HG03135 (cell line): ENCODE data around the gene IRF8.
"Not testable (repeated sequence)": the region's sequence is repeated elsewhere in the genome, so short reads cannot be mapped to it uniquely, and the experiment has no call there.

Source experiments
- ATAC-seq: cut with Tn5 transposase; IDR thresholded peaks from one replicate; pipeline ENCODE4 v1.9.1; 2021; ENCODE audit warnings: mild to moderate bottlenecking, moderate library complexity; ENCODE audit not compliant: unreplicated experiment

IRF8 gene, protein sequence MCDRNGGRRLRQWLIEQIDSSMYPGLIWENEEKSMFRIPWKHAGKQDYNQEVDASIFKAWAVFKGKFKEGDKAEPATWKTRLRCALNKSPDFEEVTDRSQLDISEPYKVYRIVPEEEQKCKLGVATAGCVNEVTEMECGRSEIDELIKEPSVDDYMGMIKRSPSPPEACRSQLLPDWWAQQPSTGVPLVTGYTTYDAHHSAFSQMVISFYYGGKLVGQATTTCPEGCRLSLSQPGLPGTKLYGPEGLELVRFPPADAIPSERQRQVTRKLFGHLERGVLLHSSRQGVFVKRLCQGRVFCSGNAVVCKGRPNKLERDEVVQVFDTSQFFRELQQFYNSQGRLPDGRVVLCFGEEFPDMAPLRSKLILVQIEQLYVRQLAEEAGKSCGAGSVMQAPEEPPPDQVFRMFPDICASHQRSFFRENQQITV

DNA sequence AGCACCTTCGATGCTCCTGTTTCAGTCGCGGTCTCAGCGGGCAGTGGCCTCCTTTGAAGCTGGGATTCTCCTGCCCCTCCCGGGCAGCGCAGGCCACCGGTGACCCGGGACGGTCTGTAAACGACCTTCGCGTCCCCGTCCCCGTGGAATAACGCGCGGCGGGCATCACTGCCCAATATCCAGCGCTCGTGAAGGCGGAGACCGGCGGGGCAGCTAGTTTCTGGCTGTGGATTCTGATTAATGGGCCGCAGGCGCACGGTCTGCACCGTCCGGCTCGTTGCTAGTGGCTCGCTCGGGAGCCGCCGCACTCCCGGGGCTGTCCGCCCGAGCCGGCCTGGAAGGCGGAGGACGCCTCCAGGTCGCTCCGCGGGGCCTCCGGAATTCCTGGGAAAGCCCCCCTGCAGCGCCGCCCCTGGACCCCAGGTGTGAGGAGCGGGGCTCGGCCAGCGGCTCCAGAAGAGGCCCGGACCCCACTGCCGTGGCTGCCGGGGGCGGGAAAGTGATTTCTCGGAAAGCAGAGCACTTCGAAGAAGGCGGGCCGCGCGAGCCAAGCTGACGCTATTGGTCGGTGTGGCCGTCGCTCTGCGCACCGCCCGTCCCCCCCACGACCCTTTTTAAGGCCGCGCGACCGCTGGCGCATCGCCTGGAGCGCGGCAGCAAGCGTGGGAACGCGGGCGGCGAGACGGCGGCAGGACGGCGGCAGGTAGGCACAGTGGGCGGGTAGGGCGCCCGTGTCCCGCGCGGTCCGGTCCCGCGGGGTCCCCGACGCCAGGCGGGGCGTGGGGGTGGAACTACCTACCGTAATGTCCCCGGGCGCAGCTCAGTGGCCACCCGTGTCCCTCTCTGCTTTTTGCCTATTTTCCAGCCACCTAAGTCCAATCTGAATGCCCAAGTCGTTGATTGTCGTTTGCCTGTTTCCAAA lies at the start of gene IRF8:
Gene IRF8 (plus strand): TSS at position 642 of the 922 bp plus-strand sequence. CDS start 3,854 bp downstream, outside the sequence.
- ATAC-seq: peak; percentile 41

DNA sequence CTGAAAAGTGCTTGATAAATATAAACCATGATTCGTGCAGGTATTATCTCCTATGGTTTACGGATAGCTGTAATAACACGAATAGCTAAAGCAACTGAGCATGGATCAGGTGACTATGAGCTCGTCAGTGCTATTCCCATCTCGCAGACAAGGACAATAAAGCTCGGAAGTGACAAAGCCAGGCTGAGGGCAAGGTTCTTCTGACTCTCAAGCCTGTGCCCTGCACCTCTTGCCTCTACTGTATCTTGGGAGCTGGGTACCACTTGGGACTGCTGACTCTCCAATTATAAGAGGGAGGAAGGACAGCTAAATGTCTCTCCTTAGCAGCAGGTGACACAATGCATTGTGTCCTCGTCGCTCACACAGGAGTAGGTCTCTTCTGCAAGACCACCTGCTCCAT lies 49.6 kb upstream of the IRF8 start:
- ATAC-seq: no peak

DNA sequence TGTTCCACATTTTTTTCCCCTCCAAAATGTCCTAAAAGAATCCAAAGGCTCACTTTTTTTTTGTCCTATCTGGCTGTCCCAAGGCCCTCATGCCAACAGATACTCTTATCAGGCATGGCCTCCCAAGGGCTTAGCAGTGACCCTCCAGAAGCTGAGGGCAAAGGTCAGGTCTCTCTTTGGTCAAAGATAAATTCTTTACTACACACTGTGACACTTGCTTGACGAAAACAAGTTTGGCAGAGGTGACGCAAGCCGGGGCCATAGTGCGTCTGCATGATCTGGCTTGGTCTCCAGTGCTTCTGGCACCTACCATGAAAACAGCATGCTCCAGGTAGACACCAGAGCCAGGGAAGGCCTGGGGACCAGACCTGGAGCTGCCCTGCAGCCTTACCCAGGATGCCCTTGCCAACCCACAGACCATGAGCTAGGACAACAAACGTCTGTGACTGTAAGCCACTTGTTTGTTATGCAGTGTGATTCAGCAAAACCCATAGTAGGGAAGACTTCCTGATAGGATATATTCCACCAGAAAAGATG lies 48.5 kb upstream of the IRF8 start:
- ATAC-seq: no peak

DNA sequence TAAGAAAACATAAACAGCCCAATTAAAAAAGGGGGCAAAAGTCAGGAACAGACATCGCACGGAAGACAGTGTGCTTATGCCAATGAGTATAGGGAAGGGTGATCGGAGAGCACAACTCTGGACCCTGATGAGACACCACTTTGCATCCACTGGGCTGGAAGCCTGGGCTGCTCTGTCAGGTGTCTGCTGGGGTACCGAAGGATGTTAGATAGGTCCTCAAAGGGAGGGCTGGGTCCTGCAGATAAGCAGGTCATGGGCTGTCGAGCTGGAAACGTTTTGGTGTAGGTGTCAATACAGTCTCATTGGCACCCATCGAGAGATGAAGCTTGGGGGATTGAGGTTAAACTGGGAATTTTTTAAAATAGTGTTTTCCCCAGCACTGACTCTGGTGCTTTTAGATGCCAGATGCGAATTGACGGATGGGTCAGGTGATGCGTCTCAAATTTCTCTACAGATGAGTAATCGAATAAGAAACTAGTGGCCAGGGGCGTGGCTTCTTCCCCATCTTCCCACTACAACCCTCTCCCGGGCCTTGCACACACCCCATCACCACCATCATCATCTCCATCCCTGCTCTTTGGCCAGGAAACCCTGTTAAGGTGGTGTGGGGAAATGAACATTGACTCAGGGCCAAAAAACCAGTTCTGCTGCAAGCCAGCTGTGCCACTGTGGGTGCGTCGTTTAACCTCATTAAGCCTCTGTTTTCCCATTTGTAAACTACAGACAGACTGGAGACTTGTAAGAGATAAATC lies 47.8 kb upstream of the IRF8 start:
- ATAC-seq: no peak

DNA sequence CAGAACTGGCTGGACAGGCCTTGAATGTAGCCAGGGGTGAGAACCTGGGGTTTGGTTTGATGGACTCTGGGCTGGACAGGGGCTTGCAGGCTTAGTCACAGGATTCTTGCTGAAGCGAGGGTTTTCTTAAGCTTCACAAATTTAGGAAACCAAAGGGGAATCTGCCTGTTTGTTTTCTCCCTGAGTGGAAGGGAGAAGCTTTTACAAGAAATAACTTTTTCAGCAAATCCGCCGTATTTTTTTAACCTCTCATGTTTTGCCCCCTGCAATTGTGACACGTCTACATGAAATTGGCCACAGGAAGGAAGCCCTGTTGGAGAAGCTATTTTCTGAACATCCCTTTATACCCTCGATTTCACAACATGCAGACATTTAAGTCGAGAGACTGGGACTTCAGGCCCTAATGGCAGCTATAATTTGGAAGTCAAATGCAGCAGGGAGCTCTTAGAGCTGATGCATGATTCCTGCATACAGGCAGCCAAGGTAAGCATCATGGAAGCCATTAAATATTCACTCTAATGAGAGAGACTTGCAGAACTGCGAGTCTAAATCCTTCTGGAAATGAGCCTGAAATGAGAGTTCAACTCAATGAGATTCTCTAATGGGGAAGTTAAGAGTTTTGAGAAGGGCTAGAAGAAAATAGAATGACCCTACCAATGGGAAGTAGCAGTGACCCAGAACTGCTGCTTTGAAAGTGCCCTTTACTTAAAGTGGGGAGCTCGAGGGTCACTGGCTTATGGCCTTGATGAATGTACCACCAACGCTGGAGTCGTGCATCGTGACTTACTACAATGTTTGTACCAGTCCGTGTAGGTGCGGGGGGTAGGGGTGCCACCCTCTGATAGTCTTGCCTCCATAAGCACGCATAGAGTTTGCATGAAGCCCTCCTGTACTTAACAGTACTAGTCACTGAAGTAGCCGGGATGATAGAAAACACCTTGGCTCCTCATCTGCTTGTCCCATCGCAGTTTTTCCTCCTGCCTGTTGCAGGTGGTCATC lies 45.1 kb upstream of the IRF8 start:
- ATAC-seq: no peak

DNA sequence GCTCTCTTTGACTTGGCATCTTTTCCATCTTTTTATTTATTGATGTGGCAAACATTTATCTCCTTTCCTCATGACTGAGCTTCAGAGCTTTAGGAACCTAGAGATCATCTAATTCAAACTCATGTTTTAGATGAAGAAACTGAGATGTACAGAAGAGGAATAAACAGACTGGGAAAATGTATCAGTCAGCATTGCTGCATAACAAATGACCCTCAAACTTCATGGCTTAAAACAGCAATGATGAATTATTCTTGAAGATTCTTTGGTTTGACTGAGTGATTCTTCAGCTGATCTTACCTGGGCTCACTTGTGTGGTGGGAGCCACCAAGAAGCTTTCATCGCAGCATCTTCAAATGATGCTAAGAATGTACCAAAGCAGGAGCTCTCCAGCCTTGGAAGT lies 44.0 kb upstream of the IRF8 start:
- ATAC-seq: no peak

DNA sequence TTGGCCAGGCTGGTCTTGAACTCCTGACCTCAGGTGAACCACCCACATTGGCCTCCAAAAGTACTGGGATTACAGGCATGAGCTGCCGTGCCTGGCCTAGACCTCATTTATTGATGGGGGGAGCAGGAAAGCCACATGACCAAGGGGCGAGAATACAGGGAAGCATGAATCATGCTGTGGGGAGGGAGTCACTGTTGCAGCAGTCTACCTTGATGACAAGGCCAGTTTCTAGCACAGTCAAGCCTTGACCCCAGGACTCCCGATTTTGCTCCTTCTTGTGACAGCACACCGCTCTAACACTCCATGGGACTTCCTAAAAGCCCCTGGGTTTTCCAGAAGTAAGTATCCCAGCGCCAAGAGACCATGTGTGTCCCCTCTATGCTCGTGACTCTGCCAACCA lies 42.9 kb upstream of the IRF8 start:
- ATAC-seq: no peak

DNA sequence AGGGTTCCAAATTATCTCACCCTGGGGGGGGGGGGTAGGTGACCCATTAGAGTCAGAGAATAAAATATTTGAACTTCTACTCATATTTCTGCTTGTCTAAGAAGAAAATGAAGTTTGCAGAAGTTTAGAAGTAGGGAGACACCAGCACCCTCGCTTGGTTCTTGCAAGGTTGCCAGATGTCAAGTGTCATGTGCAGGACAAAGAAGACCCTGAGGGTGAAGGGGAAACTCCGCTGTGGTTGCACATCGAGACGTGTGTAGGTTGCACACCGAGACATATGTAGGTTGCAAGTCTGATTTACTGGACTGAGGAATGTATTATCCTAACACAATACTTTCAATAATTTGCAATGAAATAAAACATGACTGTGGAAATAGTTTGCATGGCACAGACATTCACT lies 42.4 kb upstream of the IRF8 start:
- no peak for ATAC-seq

DNA sequence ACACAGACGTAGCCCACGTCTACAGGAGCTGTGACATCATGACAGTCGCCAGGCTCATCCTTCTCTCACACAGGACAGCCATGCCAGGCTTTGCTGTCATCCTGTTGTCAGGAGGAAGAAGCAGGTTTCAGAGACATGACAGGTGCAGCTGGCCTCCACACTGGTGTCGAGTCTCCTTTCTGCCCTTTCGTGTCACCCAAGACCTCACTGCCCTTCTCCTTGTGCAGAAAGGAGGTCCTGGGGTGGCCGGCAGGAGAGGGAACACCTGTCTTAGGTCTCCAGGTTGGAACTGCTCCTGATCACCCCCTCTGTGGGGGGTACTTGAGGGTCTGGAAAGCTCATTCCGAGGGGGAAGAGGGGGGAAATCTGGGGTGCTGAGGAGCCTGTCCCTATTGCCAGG lies 41.6 kb upstream of the IRF8 start:
- no peak for ATAC-seq

DNA sequence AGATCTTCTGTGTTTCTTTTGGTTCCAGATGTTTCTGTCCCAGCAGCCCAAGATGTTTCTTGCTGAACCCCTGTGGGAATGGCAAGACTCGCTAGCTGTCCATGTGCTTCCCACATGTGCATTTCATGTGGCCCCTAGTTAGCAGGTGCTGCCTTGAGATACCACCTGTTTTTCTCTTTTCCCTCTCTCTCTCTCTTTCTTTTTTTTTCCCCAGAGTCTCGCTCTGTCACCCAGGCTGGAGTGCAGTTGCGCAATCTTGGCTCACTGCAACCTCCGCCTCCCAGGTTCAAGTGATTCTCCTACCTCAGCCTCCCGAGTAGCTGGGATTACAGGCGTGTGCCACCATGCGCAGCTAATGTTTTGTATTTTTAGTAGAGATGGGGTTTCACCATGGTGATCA lies 40.4 kb upstream of the IRF8 start:
- ATAC-seq: not testable (repeated sequence)

DNA sequence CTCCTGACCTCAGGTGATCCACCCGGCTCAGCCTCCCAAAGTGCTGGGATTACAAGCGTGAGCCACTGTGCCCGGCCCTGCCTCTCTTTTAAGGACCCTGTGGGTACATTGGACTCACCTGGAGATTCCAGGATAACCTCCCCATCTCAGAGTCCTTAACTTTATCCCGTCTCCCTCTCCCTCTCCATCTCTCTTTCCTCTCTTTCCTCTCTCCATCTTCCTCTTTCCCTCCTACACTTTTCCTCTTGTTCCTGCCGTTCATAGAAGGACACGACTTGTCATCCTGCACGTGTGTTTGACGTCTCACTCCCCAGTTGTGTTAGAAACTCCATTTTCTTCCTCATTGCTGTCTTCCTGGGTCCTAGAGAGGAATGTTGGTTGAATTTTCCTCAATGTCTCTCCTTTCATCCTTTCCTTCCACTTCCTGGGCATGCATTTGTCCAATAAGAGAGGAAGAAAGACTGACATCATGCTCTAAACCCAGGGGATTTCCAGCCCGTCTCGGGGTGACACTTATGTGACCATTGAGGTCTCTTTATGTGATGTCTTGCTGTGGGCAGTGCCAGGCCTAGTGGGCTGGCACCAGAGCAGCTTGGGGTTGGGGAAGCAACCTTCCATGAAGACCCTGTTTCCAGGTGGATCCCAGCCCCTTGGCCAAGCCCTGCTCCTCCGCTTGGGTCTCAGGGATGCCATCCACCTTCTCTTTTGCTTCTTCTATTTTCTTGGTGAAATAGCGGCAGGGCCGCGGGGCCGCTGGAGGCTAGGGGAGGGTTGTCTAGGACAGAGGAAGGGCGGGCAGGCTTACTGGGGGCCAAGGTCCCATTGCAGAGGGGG lies 39.8 kb upstream of the IRF8 start:
- no peak for ATAC-seq

DNA sequence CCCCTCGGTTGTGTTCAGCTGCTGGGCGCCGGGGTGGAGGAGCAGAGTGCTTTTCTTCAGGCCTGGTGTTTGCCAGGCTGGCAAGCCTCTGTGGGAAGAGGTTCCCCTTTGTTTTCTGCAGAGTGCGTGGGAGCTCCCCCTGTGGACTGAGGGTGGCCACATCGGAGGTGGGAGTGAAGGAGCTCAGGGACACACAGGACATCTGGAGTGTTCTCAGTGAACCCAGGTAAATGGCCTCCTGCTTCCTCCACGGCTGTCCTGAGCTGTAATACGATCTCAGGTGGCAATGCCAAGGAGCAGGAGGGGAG lies 39.2 kb upstream of the IRF8 start:
- ATAC-seq: no peak

DNA sequence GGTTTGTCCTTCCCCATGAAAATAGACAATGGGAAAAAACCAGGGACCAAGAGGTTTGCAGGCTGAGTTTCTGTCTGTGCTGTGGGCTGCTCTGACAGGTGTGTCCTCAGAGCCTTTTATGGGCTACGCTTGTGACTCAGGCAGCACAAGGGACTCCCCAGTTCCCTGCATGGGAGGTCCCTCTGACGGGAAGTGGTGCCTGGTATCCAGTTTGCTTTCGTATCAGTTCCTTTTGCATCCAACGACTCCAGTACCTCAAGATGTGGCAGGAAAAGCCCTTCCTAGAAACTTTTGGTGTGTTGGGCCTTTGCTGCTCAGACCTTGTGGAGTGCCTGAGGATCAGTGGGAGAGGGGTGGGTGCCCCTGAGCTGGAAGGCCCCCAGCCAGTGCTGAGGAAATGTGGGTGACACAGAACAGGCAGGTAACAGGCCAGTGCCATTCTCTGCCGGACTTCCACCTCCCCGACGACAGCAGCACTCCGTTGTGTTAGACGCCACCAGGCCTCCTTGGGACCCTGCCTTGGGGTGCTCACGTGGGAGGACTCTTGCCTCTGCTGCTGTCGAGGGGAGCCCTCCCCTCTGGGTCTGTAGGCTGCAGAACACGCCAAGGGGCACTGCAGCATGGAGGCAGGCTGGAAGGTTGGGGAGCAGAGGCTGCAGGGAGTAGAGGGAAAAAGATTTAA lies 38.4 kb upstream of the IRF8 start:
- no peak for ATAC-seq

DNA sequence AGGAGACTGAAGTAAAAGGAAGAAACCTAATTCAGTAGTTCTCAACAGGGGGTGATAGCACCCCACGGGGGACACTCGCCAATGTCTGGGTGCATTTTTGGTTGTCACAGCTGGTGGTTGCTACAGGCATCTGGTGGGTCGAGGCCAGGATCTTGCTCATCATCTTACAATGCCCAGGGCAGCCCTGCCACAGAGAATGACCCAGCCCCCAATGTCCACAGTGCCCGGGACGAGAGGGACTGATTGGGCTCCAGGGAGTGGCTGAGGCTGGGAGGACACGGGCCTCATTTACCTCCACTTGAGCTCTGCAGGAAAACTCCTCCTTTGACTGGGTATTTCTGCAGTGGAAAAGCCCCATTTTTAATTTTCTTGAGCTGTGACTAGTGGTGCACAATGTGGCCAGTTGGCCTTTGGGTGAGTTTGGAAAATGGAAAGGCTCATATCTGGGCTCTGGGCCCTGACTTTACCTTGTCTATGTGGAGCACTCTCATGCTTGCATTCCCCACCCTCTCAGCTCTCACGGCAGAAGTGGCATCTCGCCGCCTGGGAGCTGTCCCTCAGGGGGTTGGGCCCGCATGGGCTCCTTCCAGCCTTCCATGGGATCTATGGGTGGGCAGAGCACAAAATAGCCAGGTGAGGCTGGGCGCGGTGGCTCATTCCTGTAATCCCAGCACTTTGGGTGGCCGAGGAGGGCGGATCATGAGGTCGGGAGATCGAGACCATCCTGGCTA lies 37.7 kb upstream of the IRF8 start:
- no peak for ATAC-seq

DNA sequence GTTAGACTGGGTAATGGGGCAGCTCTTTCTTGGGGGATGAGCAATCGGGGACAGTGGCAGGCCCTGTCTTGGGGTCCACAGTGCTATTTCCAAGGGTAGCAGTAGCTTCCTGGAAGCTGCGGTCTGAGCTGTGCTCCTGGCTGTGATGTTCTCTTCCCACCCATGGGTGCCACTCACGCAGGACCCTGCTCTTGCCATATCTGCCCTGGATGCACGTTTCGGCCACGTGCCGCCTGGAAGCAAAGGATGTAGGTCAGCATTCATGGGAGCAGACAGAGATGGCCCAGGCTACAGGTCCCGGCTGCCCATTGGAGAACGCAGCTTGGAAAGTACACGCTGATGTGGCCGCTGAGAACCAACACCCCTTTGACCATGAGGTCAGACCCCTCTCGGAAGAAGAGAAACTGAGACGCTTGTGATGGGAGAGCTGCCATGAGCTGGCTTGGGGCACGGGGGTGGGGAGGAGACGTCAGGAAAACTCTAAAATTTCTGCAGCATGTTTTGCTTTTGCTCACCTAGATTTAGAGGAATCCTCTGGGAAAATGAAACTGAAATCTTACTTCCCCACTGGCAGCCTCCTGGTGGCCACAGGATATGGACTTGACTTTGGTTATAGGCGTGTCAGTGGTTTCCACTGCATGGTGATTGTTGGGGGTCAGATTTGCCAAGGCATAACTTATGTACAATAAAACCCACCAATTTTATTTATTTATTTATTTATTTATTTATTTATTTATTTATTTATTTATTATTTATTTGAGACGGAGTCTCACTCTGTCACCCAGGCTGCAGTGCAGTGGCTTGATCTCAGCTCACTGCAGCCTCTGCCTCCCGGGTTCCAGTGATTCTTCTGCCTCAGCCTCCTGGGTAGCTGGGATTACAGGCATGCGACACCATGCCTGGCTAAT lies 36.2 kb upstream of the IRF8 start:
- no peak for ATAC-seq

DNA sequence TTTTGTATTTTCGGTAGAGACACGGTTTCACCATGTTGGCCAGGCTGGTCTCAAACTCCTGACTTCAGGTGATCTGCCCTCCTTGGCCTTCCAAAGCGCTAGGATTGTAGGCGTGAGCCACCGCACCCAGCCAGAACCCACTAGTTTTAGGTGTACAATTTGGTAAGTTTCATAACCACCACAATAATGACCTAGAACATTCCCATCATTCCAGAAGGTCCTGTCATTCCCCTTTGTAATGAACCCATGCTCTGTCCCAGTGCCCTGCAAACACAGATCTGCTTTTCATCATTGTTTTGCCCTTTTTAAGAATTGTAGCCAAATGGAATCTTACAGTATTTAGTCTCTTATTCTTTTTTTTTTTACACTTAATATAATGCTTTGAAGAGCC lies 35.6 kb upstream of the IRF8 start:
- ATAC-seq: no peak

DNA sequence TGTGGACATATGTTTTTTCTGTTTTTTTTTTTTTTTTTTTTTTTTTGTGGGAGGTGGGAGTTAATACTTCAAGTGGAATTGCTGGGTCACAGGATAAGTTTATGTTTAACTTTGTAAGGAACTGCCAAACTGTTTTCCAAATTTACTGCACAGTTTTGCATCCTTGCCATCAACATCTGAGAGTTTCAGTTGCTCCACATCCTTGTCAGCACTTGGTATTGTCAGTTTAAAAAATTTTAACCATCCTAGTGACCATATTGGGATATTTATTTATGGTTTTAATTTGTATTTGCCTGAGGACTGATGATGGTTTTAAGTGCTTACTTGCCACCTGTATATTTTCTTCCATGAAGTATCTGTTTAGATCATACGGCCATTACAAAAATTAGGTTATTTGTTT lies 34.0 kb upstream of the IRF8 start:
- no peak for ATAC-seq
